ENCODE measurements around the gene IL1RAPL2.
"Not testable (repeated sequence)": the region's sequence is repeated elsewhere in the genome, so short reads cannot be mapped to it uniquely, and the experiment has no call there.

Gene IL1RAPL2

GRCh38 chrX:104677517-104677916 is 111.5 kb downstream of the IL1RAPL2 start:
- DNase-seq, result not testable (repeated sequence)

- DNase-seq, result no peak
Measured at GRCh38 chrX:104679175-104679574, 113.2 kb downstream of the IL1RAPL2 start.

- no peak for DNase-seq
Measured at GRCh38 chrX:104681214-104681613, 115.2 kb downstream of the IL1RAPL2 start.

GRCh38 chrX:104684077-104684476 is 118.1 kb downstream of the IL1RAPL2 start:
- no peak for DNase-seq

- DNase-seq, result no peak
Measured at GRCh38 chrX:104695593-104695992, 129.6 kb downstream of the IL1RAPL2 start.

- no peak for DNase-seq
Measured at GRCh38 chrX:104696667-104697066, 130.7 kb downstream of the IL1RAPL2 start.

- DNase-seq, result no peak
Measured at GRCh38 chrX:104697294-104697693, 131.3 kb downstream of the IL1RAPL2 start.

GRCh38 chrX:104707042-104707441 is 141.0 kb downstream of the IL1RAPL2 start:
- no peak for DNase-seq

GRCh38 chrX:104707572-104707971 is 141.6 kb downstream of the IL1RAPL2 start:
- no peak for DNase-seq

- DNase-seq, result no peak
Measured at GRCh38 chrX:104712515-104712914, 146.5 kb downstream of the IL1RAPL2 start.

GRCh38 chrX:104721854-104722253 is 155.9 kb downstream of the IL1RAPL2 start:
- DNase-seq, result no peak

- DNase-seq, result no peak
Measured at GRCh38 chrX:104728456-104728855, 162.5 kb downstream of the IL1RAPL2 start.

- no peak for DNase-seq
Measured at GRCh38 chrX:104742355-104742754, 176.4 kb downstream of the IL1RAPL2 start.

GRCh38 chrX:104745152-104745551 is 179.2 kb downstream of the IL1RAPL2 start:
- DNase-seq, result no peak

- no peak for DNase-seq
Measured at GRCh38 chrX:104749951-104750610, 184.1 kb downstream of the IL1RAPL2 start.

- no peak for DNase-seq
Measured at GRCh38 chrX:104762641-104763040, 196.6 kb downstream of the IL1RAPL2 start.

- DNase-seq, result no peak
Measured at GRCh38 chrX:104789784-104790183, 223.8 kb downstream of the IL1RAPL2 start.

- no peak for DNase-seq
Measured at GRCh38 chrX:104795804-104796203, 229.8 kb downstream of the IL1RAPL2 start.

- no peak for DNase-seq
Measured at GRCh38 chrX:104803219-104803618, 237.2 kb downstream of the IL1RAPL2 start.

GRCh38 chrX:104806346-104806745 is 240.3 kb downstream of the IL1RAPL2 start:
- DNase-seq, result no peak

GRCh38 chrX:104833401-104833800 is 267.4 kb downstream of the IL1RAPL2 start:
- DNase-seq, result no peak

GRCh38 chrX:104842646-104843045 is 276.6 kb downstream of the IL1RAPL2 start:
- DNase-seq, result no peak

- no peak for DNase-seq
Measured at GRCh38 chrX:104852241-104852640, 286.2 kb downstream of the IL1RAPL2 start.

- DNase-seq, result no peak
Measured at GRCh38 chrX:104854188-104854587, 288.2 kb downstream of the IL1RAPL2 start.

GRCh38 chrX:104854790-104855340 is 288.9 kb downstream of the IL1RAPL2 start:
- no peak for DNase-seq
